Thyroid gland (tissue), 4 donors: Measurements from ENCODE around the gene RNF44. TPM values are rescaled to one million over a fixed set of nuclear protein-coding genes. Genes with fewer than 3 reads are reported as not detected.

Experiments
- DNase-seq, 2 donors: peaks; one replicate each; pipeline ENCODE4 v3.0.0-alpha.2; 2019
- H3K27ac ChIP-seq, 3 donors: fragments of 200-600 bp; sonication (generic); 1 replicate in 2 of 3; 2 replicates in 1 of 3; pipeline ENCODE4 v1.5.1; 2016 to 2019; ENCODE audit warnings: mild to moderate bottlenecking in 1 of 3, moderate library complexity in 1 of 3
- H3K27me3 ChIP-seq: fragments of 200-600 bp; sonication (generic); one replicate; pipeline ENCODE4 v1.5.1; 2019
- H3K36me3 ChIP-seq, 2 donors: fragments of 200-600 bp; sonication (generic); one replicate each; pipeline ENCODE4 v1.5.1; 2016 to 2019
- H3K4me1 ChIP-seq, 2 donors: fragments of 200-600 bp; sonication (generic); one replicate each; pipeline ENCODE4 v1.5.1; 2017 to 2019
- H3K4me3 ChIP-seq, 3 donors: fragments of 200-600 bp; sonication (generic); replicated peaks in 1 of 3; 1 replicate in 2 of 3; 2 replicates in 1 of 3; pipeline ENCODE4 v1.5.1; 2016; ENCODE audit warnings: mild to moderate bottlenecking in 1 of 3
- H3K9me3 ChIP-seq: fragments of 200-600 bp; sonication (generic); one replicate; pipeline ENCODE4 v1.5.1; 2017
- POLR2A ChIP-seq, 2 donors: fragments of 450-650 bp; IDR thresholded peaks; one replicate each; pipeline ENCODE4 v1.6.1; 2017; ENCODE audit warnings: antibody characterized with exemption in 2 of 2, mild to moderate bottlenecking in 2 of 2, moderate library complexity in 1 of 2
- WGBS, 2 donors: methylation state at CpG; one replicate each; pipeline ENCODE4 v1.1.5; 2017; 5-methylcytosine and 5-hydroxymethylcytosine counted together
- intact Hi-C: fragments of 100-400 bp; cut with DNase I; formaldehyde crosslinking; loops from one replicate; pipeline ENCODE4 v1.15.1; 2023
- total RNA-seq, 4 donors: library from RNA; depleted of rRNA; stranded (reverse); fragments of >200 nt; gene quantifications; one replicate each; pipeline ENCODE4 v1.2.3, GENCODE V29; 2016
- TF ChIP-seq, protein P1 (sequence below), 6 experiments: fragments of 200-600 bp in 3 of 6; fragments of 450-650 bp in 3 of 6; sonication (generic) in 3 of 6; IDR thresholded peaks; one replicate each; pipeline ENCODE4 v1.5.1; 2016 to 2019; ENCODE audit warnings: antibody characterized with exemption in 6 of 6, mild to moderate bottlenecking in 2 of 6, inconsistent platforms in 1 of 6, moderate library complexity in 1 of 6

The RNF44 gene
- total RNA-seq, 4 donors from 2014 or later, result 12.1 to 27.3 (median 22.4) TPM

DNA sequence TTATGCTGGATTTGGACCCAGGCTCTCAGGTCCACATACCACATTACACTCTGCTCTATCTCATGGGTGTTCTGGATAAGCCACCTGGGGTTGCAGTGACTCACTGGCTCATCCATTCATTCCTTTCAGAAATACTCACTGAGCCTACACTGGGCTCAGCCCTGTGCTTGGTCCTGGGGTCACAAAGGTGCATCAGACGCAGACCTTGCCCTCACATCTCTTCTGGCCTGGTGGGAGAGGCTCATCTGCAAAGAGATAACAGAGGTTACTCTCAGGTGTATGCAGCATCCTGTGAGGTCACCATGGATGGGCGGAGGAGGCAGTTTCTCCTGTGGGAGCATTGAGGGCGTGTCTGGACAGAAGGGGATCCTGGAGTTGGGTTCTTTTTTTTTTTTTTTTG, 24.1 kb upstream of the RNF44 start:
- TF ChIP-seq, protein P1, sequence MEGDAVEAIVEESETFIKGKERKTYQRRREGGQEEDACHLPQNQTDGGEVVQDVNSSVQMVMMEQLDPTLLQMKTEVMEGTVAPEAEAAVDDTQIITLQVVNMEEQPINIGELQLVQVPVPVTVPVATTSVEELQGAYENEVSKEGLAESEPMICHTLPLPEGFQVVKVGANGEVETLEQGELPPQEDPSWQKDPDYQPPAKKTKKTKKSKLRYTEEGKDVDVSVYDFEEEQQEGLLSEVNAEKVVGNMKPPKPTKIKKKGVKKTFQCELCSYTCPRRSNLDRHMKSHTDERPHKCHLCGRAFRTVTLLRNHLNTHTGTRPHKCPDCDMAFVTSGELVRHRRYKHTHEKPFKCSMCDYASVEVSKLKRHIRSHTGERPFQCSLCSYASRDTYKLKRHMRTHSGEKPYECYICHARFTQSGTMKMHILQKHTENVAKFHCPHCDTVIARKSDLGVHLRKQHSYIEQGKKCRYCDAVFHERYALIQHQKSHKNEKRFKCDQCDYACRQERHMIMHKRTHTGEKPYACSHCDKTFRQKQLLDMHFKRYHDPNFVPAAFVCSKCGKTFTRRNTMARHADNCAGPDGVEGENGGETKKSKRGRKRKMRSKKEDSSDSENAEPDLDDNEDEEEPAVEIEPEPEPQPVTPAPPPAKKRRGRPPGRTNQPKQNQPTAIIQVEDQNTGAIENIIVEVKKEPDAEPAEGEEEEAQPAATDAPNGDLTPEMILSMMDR (IDR thresholded peaks at IDR 0.05), result no peak
- no peak for TF ChIP-seq POLR2A (IDR thresholded peaks at IDR 0.05)
- H3K27me3 ChIP-seq, result no peaks in the 10 kb centered on the region
- intact Hi-C loops, result no loop called here
- H3K36me3 ChIP-seq, result no peaks in the 10 kb centered on the region
- DNase-seq, result no peak
- H3K4me3 ChIP-seq, result no peak overlapping the region
- WGBS, 2 donors, result 83 to 85% methylated on average over 3 of the region's 3 CpGs
- H3K4me1 ChIP-seq, result no peaks in the 10 kb centered on the region
- no peak overlapping the region for H3K27ac ChIP-seq
- no peaks in the 10 kb centered on the region for H3K9me3 ChIP-seq

DNA sequence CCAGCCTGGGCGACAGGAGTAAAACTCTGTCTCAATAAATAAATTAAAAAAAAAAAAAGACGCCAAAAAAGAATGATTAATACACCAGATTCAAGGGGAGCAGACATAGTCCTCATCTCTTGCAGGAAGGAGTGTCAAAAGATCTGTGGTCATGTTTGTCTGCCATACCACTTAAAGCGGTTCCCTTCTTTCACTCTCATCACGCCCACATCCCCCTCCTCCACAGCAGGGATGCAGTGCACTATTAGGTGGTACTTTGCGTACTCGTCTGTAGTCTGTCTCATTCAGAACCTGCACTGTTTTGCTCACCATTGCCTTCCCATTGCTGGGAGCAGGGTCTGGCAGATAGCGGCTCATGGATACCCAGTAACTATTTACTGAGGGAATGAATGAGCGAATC, 23.2 kb upstream of the RNF44 start:
- TF ChIP-seq POLR2A (IDR thresholded peaks at IDR 0.05), result no peak
- TF ChIP-seq, protein P1 (IDR thresholded peaks at IDR 0.05), result no peak
- DNase-seq, result no peak
- H3K36me3 ChIP-seq, result no peaks in the 10 kb centered on the region
- no peaks in the 10 kb centered on the region for H3K9me3 ChIP-seq
- no peak overlapping the region for H3K4me3 ChIP-seq
- no peak overlapping the region for H3K27ac ChIP-seq
- no peaks in the 10 kb centered on the region for H3K27me3 ChIP-seq
- intact Hi-C loops, result no loop called here
- 72 to 78% methylated on average over 8 of the region's 8 CpGs for WGBS, 2 donors
- H3K4me1 ChIP-seq, result no peaks in the 10 kb centered on the region

- Histone ChIP-seq H3K27ac (no peak overlapping the region), H3K4me1 (no peaks in the 10 kb centered on the region), H3K36me3 (no peaks in the 10 kb centered on the region), H3K27me3 (no peaks in the 10 kb centered on the region), H3K9me3 (no peaks in the 10 kb centered on the region), H3K4me3 (no peak overlapping the region)
- no peak for DNase-seq
- intact Hi-C loops, result no loop called here
- 58% methylated on average over 5 of the region's 5 CpGs for WGBS, 2 donors
- TF ChIP-seq POLR2A (IDR thresholded peaks at IDR 0.05), result no peak
- TF ChIP-seq, protein P1 (IDR thresholded peaks at IDR 0.05), result no peak
Measured at GRCh38 chr5:176559683-176560082, 22.5 kb upstream of the RNF44 start.

DNA sequence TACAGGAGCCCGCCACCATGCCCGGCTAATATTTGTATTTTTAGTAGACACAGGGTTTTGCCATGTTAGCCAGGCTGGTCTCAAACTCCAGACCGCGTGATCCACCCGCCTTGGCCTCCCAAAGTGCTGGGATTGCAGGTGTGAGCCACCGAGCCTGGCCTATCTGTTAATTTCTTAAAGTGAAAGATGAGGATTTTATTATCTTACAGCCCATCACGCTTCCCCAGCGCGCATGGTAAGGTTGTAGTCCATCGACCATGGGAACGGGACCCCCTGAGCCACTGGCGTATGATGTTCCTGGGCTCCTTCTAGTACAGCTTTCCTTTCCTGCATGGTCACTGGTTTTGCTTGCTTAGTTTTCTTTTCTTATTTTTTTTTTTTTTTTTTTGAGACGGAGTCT, 20.6 kb upstream of the RNF44 start:
- H3K4me1 ChIP-seq, result no peaks in the 10 kb centered on the region
- no peaks in the 10 kb centered on the region for H3K9me3 ChIP-seq
- TF ChIP-seq POLR2A (IDR thresholded peaks at IDR 0.05), result no peak
- TF ChIP-seq, protein P1 (IDR thresholded peaks at IDR 0.05), result no peak
- no peaks in the 10 kb centered on the region for H3K27me3 ChIP-seq
- H3K4me3 ChIP-seq, result no peak overlapping the region
- intact Hi-C loops, result no loop called here
- WGBS, 2 donors, result 95 to 96% methylated on average over 13 of the region's 13 CpGs
- no peaks in the 10 kb centered on the region for H3K36me3 ChIP-seq
- DNase-seq, result no peak
- no peak overlapping the region for H3K27ac ChIP-seq

- TF ChIP-seq POLR2A (IDR thresholded peaks at IDR 0.05), result no peak
- TF ChIP-seq, protein P1 (IDR thresholded peaks at IDR 0.05), result no peak
- no peaks in the 10 kb centered on the region for H3K27me3 ChIP-seq
- H3K36me3 ChIP-seq, result no peaks in the 10 kb centered on the region
- no peaks in the 10 kb centered on the region for H3K9me3 ChIP-seq
- 62 to 70% methylated on average over 16 to 17 of the region's 18 CpGs for WGBS, 2 donors
- H3K27ac ChIP-seq, result no peak overlapping the region
- no peak overlapping the region for H3K4me3 ChIP-seq
- intact Hi-C loops, result no loop called here
- no peaks in the 10 kb centered on the region for H3K4me1 ChIP-seq
- DNase-seq, result no peak
Measured at GRCh38 chr5:176553260-176554085, 16.3 kb upstream of the RNF44 start.
